Smooth muscle cell (in vitro differentiated cells): ENCODE data around the gene FAM217B. TPM values are rescaled to one million over a fixed set of nuclear protein-coding genes. Genes with fewer than 3 reads are reported as not detected.

Experiments used
- DNase-seq: peaks from one replicate; lab custom pipeline; 2025; ENCODE audit not compliant: unreplicated experiment; lab: John Stamatoyannopoulos, UW
- H2AFZ ChIP-seq: fragments of 200-600 bp; sonication (generic); 2 replicates; pipeline ENCODE4 v1.6.0; 2016; ENCODE audit warnings: antibody characterized with exemption, low read depth, mild to moderate bottlenecking
- H3F3A ChIP-seq: fragments of 200-600 bp; sonication (generic); 2 replicates; pipeline ENCODE4 v1.6.0; 2017; ENCODE audit warnings: antibody characterized with exemption, low read depth
- H3K27ac ChIP-seq: fragments of 200-600 bp; sonication (generic); 2 replicates; pipeline ENCODE4 v1.5.1; 2016; ENCODE audit warnings: low read depth, mild to moderate bottlenecking
- H3K27me3 ChIP-seq: fragments of 200-600 bp; sonication (generic); 2 replicates; pipeline ENCODE4 v1.6.1; 2016; ENCODE audit warnings: low read depth, mild to moderate bottlenecking
- H3K36me3 ChIP-seq: fragments of 200-600 bp; sonication (generic); 2 replicates; pipeline ENCODE4 v1.5.1; 2016; ENCODE audit warnings: low read depth
- H3K4me1 ChIP-seq: fragments of 200-600 bp; sonication (generic); 2 replicates; pipeline ENCODE4 v1.5.1; 2016; ENCODE audit warnings: low read depth
- H3K4me2 ChIP-seq: fragments of 200-600 bp; sonication (generic); 2 replicates; pipeline ENCODE4 v1.6.0; 2016; ENCODE audit warnings: mild to moderate bottlenecking
- H3K4me3 ChIP-seq: fragments of 200-600 bp; sonication (generic); 2 replicates; pipeline ENCODE4 v1.5.1; 2016; ENCODE audit warnings: mild to moderate bottlenecking
- H3K79me2 ChIP-seq: fragments of 200-600 bp; sonication (generic); 2 replicates; pipeline ENCODE4 v1.6.0; 2016; ENCODE audit warnings: low read depth, mild to moderate bottlenecking
- H3K9ac ChIP-seq: fragments of 200-600 bp; sonication (generic); 2 replicates; pipeline ENCODE4 v1.6.0; 2016; ENCODE audit warnings: low read depth
- H3K9me3 ChIP-seq: fragments of 200-600 bp; sonication (generic); replicated peaks from 2 replicates; pipeline ENCODE4 v1.5.1; 2016; ENCODE audit warnings: low read depth
- H4K20me1 ChIP-seq: fragments of 200-600 bp; sonication (generic); 2 replicates; pipeline ENCODE4 v1.6.0; 2016; ENCODE audit warnings: low read depth
- CTCF ChIP-seq: fragments of 200-600 bp; sonication (generic); IDR thresholded peaks from 2 replicates; pipeline ENCODE4 v1.5.1; 2017; ENCODE audit warnings: borderline replicate concordance, mild to moderate bottlenecking, antibody characterized with exemption; ENCODE audit not compliant: insufficient read depth, poor library complexity, severe bottlenecking
- WGBS: methylation state at CpG from one replicate; pipeline ENCODE4 v1.1.7; 2016; ENCODE audit warnings: low lambda C conversion rate; 5-methylcytosine and 5-hydroxymethylcytosine counted together
- polyA plus RNA-seq: library from polyadenylated mRNA; unstranded; fragments of >200 nt; fragmentation: Nextera tagmentation; extraction: Ambion mirVana; gene quantifications from 2 replicates; pipeline ENCODE4 v1.2.1, GENCODE V29; 2016
- total RNA-seq: library from RNA; depleted of rRNA; stranded (reverse); fragments of >200 nt; gene quantifications from 2 replicates; pipeline ENCODE4 v1.2.3, GENCODE V29; 2014

Gene FAM217B
- total and polyA plus RNA-seq, 2 experiments from 2014 or later, result 7.7 to 14.2 TPM

GRCh38 chr20:59948212-59948611 lies 8.0 kb downstream of the FAM217B start:
- Histone ChIP-seq H3K9ac (no peak overlapping the region), H2AFZ (no peak overlapping the region), H3F3A (no peaks in the 10 kb centered on the region), H3K9me3 (no peaks in the 10 kb centered on the region), H3K36me3 (no peaks in the 10 kb centered on the region), H3K27me3 (no peaks in the 10 kb centered on the region), H3K4me3 (no peak overlapping the region), H4K20me1 (no peaks in the 10 kb centered on the region), H3K4me2 (no peak overlapping the region), H3K79me2 (no peaks in the 10 kb centered on the region), H3K27ac (no peak overlapping the region), H3K4me1 (peaks cover 5% of the 10 kb centered on the region)
- WGBS, result 92% methylated on average over 1 of the region's 1 CpG
- DNase-seq, result no peak
- no peak for TF ChIP-seq CTCF

- H3K9ac ChIP-seq, result no peak overlapping the region
- no peaks in the 10 kb centered on the region for H3K79me2 ChIP-seq
- H3K9me3 ChIP-seq, result no peaks in the 10 kb centered on the region
- no peak overlapping the region for H3K4me3 ChIP-seq
- no peak overlapping the region for H3K27ac ChIP-seq
- DNase-seq, result no peak
- no peak overlapping the region for H2AFZ ChIP-seq
- no peaks in the 10 kb centered on the region for H4K20me1 ChIP-seq
- peak; percentile 60 for TF ChIP-seq CTCF
- WGBS, result 67% methylated on average over 7 of the region's 7 CpGs
- no peaks in the 10 kb centered on the region for H3K36me3 ChIP-seq
- no peaks in the 10 kb centered on the region for H3F3A ChIP-seq
- H3K4me2 ChIP-seq, result no peak overlapping the region
- H3K27me3 ChIP-seq, result no peaks in the 10 kb centered on the region
- H3K4me1 ChIP-seq, result peaks cover 5% of the 10 kb centered on the region
Observed at GRCh38 chr20:59948828-59949720, 8.9 kb downstream of the FAM217B start.

GRCh38 chr20:59949911-59950310 lies 9.7 kb downstream of the FAM217B start:
- H3K4me3 ChIP-seq, result no peak overlapping the region
- no peaks in the 10 kb centered on the region for H3K79me2 ChIP-seq
- H3F3A ChIP-seq, result no peaks in the 10 kb centered on the region
- WGBS, result 78% methylated on average over 6 of the region's 6 CpGs
- no peaks in the 10 kb centered on the region for H3K9me3 ChIP-seq
- TF ChIP-seq CTCF, result no peak
- H3K9ac ChIP-seq, result no peak overlapping the region
- H3K27me3 ChIP-seq, result no peaks in the 10 kb centered on the region
- H4K20me1 ChIP-seq, result no peaks in the 10 kb centered on the region
- no peak for DNase-seq
- H3K36me3 ChIP-seq, result no peaks in the 10 kb centered on the region
- no peak overlapping the region for H3K4me2 ChIP-seq
- H3K27ac ChIP-seq, result no peak overlapping the region
- H3K4me1 ChIP-seq, result peaks cover 5% of the 10 kb centered on the region
- H2AFZ ChIP-seq, result no peak overlapping the region

- H3K4me2 ChIP-seq, result no peak overlapping the region
- H3K27me3 ChIP-seq, result no peaks in the 10 kb centered on the region
- H3K9ac ChIP-seq, result no peak overlapping the region
- H3K4me3 ChIP-seq, result no peak overlapping the region
- H2AFZ ChIP-seq, result no peak overlapping the region
- H3F3A ChIP-seq, result no peaks in the 10 kb centered on the region
- H3K4me1 ChIP-seq, result no peaks in the 10 kb centered on the region
- no peak overlapping the region for H3K27ac ChIP-seq
- DNase-seq, result no peak
- no peaks in the 10 kb centered on the region for H3K36me3 ChIP-seq
- no peaks in the 10 kb centered on the region for H3K79me2 ChIP-seq
- 85% methylated on average over 4 of the region's 4 CpGs for WGBS
- TF ChIP-seq CTCF, result no peak
- H4K20me1 ChIP-seq, result no peaks in the 10 kb centered on the region
- H3K9me3 ChIP-seq, result no peaks in the 10 kb centered on the region
Observed at GRCh38 chr20:59954718-59955117, 14.5 kb downstream of the FAM217B start.
